ENCODE data around the gene RAB11FIP4. TPM values are rescaled to one million over a fixed set of nuclear protein-coding genes. Genes with fewer than 3 reads are reported as not detected.
A peak's percentile ranks its signal among the peaks of the same experiment; 100 is the strongest.

RAB11FIP4 gene
- total and polyA plus RNA-seq, 2 of the 13 experiments (the other 11 are each of a cell fraction or from before 2014, with no cell fraction given) = 28.0 to 89.3 TPM

GRCh38 chr17:31549121-31549524 is 157.6 kb downstream of the RAB11FIP4 start (continued):
- TF ChIP-seq MLXIP (CRISPR knock-in tag; IDR thresholded peaks at IDR 0.05; ENCODE audit: borderline replicate concordance) (no peak), CENPT (CRISPR knock-in tag; IDR thresholded peaks at IDR 0.05; ENCODE audit: low read depth) (0 out of 2 replicates have a peak, but pooled peaks have one; percentile 0), ZNF879 (CRISPR knock-in tag; IDR thresholded peaks at IDR 0.05) (0 out of 2 replicates have a peak, but pooled peaks have one; percentile 35), ZNF850 (CRISPR knock-in tag; conservative IDR thresholded peaks at IDR 0.05) (no peak), PRMT3 (CRISPR knock-in tag; IDR thresholded peaks at IDR 0.05; ENCODE audit: borderline replicate concordance, low read depth) (no peak), SAP130 (CRISPR knock-in tag; IDR thresholded peaks at IDR 0.05; ENCODE audit: low read depth) (no peak; the same call in 1 of the 2 replicates), E2F5 (CRISPR knock-in tag; conservative IDR thresholded peaks at IDR 0.05) (no peak)

GRCh38 chr17:31549525-31550388 is 158.3 kb downstream of the RAB11FIP4 start:
- Histone ChIP-seq H3K27ac (ENCODE audit: extremely low read length, insufficient read depth, low read length) (peak overlapping the region; percentile 88), H3K4me1 (ENCODE audit: insufficient read depth, low read length) (peaks cover 37% of the 10 kb centered on the region), H2AFZ (ENCODE audit: low read length) (no peak overlapping the region), H3K9me3 (ENCODE audit: low read length) (no peaks in the 10 kb centered on the region), H4K20me1 (ENCODE audit: insufficient read depth, low read length) (no peaks in the 10 kb centered on the region), H3K79me2 (ENCODE audit: insufficient read depth, low read length) (no peaks in the 10 kb centered on the region), H3K9ac (ENCODE audit: insufficient read depth, low read depth, low read length) (peak overlapping the region; percentile 76), H3K4me2 (ENCODE audit: low read depth, low read length) (peak overlapping the region; percentile 84), H3K4me3 (replicated peaks in 1 of 3; ENCODE audit: insufficient read depth in 1 of 3, low read depth in 2 of 3, low read length in 3 of 3) (peak overlapping the region; percentile 71 to 90 (median 90)), H3K27me3 (ENCODE audit: control insufficient read depth in 1 of 2, insufficient read depth in 2 of 2, low read length in 2 of 2) (no peaks in the 10 kb centered on the region; a peak in 2 of 5 replicates), H3K36me3 (replicated peaks in 1 of 2; ENCODE audit: control insufficient read depth in 1 of 2, insufficient read depth in 2 of 2, low read length in 2 of 2) (no peaks in the 10 kb centered on the region)
- in situ Hi-C loops (cut with HindIII; ENCODE audit: extremely low pct_ligation_motif_present, low pct_unique_long_range_greater_than_20kb) (no loop called here), intact Hi-C loops (cut with micrococcal nuclease; ENCODE audit: unreplicated experiment) (no loop called here)
- BruUV-seq (replicated peaks) = TSS peak; percentile 97
- ChIA-PET CTCF (ENCODE audit: low intra/inter-chr PET ratio, low total read pairs) (no interaction called here), POLR2A (interaction anchor here (0.9 to 2.1 kb wide), 9 partner anchors 8 to 352 kb away, joined by 3 to 9 read pairs (median 4); partner anchors contain the start of gene UTP6)
- peak; percentile 84 for DNase-seq (ENCODE audit: low spot score)
- WGBS (ENCODE audit: low lambda C conversion rate) = under 1% methylated on average over 22 of the region's 105 CpGs
- ATAC-seq = peak; percentile 90
- peak; percentile 21 for FAIRE-seq
- TF ChIP-seq IRX3 (CRISPR knock-in tag; IDR thresholded peaks at IDR 0.05; ENCODE audit: borderline replicate concordance, low read depth) (no peak), ZNF225 (CRISPR knock-in tag; IDR thresholded peaks at IDR 0.05) (peak; percentile 52; the same call in 1 of the 2 replicates), SYNCRIP (IDR thresholded peaks at IDR 0.05; ENCODE audit: insufficient read depth, low read depth, low read length) (no peak)

All from HepG2 (cell line).